Measurements from ENCODE around the gene RANGRF.
A peak's percentile ranks its signal among the peaks of the same experiment; 100 is the strongest.

Gene RANGRF

DNA sequence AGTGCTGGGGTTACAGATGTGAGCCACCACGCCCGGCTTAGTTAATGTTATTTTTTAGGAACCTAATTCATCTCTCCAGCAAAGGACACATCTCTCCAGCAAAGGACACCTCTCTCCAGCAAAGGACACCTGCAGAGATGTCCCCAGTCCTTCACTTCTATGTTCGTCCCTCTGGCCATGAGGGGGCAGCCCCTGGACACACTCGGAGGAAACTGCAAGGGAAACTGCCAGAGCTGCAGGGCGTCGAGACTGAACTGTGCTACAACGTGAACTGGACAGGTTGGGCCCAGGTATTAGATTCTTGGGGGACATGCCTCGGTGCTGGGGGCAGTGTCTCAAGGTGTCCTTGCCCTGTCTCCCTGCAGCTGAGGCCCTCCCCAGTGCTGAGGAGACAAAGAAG, 34.7 kb upstream of the RANGRF start:
- TF ChIP-seq, protein P1, sequence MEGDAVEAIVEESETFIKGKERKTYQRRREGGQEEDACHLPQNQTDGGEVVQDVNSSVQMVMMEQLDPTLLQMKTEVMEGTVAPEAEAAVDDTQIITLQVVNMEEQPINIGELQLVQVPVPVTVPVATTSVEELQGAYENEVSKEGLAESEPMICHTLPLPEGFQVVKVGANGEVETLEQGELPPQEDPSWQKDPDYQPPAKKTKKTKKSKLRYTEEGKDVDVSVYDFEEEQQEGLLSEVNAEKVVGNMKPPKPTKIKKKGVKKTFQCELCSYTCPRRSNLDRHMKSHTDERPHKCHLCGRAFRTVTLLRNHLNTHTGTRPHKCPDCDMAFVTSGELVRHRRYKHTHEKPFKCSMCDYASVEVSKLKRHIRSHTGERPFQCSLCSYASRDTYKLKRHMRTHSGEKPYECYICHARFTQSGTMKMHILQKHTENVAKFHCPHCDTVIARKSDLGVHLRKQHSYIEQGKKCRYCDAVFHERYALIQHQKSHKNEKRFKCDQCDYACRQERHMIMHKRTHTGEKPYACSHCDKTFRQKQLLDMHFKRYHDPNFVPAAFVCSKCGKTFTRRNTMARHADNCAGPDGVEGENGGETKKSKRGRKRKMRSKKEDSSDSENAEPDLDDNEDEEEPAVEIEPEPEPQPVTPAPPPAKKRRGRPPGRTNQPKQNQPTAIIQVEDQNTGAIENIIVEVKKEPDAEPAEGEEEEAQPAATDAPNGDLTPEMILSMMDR (IDR thresholded peaks at IDR 0.05; ENCODE audit: insufficient read depth, low read depth, low read length, missing control alignments): peak; percentile 35
- DNase-seq (ENCODE audit: low read depth): peak; percentile 33
- H3K4me3 ChIP-seq (ENCODE audit: low read length): no peak overlapping the region

DNA sequence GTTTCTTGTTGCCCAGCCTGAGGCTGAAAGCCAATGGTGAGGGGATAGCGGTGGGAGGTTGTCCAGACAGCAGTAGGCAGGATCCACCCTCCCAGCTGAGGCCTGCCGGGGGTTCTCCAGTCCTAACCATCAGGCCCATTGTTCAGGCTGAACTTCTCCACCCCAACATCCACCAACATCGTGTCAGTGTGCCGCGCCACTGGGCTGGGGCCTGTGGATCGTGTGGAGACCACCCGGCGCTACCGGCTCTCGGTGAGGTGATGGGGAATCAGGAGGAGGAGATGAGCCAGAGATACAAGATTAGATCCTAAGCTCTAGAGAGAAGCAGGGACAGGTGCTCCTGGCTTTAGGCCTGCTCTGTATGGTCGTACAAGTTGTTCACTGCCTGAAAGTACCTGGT, 33.6 kb upstream of the RANGRF start:
- TF ChIP-seq, protein P1 (IDR thresholded peaks at IDR 0.05; ENCODE audit: insufficient read depth, low read depth, low read length, missing control alignments): no peak
- DNase-seq (ENCODE audit: low read depth): no peak

DNA sequence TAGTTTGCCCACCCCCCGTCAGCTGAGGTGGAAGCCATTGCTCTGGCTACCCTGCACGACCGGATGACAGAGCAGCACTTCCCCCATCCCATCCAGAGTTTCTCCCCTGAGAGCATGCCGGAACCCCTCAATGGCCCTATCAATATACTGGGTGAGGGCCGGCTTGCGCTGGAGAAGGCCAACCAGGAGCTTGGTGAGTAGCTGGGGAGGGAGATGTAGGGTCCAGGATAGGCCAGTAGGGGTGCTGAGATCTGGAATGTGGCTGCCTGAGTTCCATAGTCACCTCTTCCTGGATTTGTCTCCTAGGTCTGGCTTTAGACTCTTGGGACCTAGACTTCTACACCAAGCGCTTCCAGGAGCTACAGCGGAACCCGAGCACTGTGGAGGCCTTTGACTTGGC, 33.0 kb upstream of the RANGRF start:
- TF ChIP-seq, protein P1 (IDR thresholded peaks at IDR 0.05; ENCODE audit: insufficient read depth, low read depth, low read length, missing control alignments): no peak
- no peak for DNase-seq (ENCODE audit: low read depth)
- no peak overlapping the region for H3K4me3 ChIP-seq (ENCODE audit: low read length)

More for the DNA sequence above, 33.6 kb upstream of the RANGRF start:
- no peak overlapping the region for H3K4me3 ChIP-seq (ENCODE audit: low read length)

DNA sequence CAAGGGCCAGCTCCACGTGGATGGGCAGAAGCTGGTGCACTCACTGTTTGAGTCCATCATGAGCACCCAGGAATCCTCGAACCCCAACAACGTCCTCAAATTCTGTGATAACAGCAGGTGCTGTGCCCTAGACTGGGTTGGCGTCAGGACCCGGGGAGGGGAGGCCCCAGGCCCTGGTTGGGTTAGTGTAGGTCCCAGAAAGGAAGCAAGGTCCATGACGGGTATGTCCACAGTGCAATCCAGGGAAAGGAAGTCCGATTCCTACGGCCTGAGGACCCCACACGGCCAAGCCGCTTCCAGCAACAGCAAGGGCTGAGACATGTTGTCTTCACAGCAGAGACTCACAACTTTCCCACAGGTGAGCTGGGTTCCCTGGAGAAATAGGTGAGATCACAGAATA, 32.2 kb upstream of the RANGRF start:
- TF ChIP-seq, protein P1 (IDR thresholded peaks at IDR 0.05; ENCODE audit: insufficient read depth, low read depth, low read length, missing control alignments): no peak
- H3K4me3 ChIP-seq (ENCODE audit: low read length): no peak overlapping the region
- DNase-seq (ENCODE audit: low read depth): no peak

DNA sequence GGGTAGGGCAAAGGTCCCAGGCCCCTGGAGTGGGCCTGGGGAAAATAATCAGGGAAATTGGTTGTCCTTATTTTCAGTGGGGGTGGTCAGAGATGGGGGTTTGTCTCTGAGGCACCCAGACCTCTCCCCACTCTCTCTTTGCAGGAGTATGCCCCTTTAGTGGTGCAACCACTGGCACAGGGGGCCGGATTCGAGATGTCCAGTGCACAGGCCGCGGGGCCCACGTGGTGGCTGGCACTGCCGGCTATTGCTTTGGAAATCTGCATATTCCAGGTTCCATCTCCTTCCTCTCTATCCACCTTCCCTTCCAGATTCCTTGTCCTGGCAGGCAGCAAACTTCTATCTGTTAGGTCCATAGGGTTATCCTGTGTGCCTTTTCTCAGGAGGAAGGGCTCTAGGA, 31.8 kb upstream of the RANGRF start:
- no peak for DNase-seq (ENCODE audit: low read depth)
- TF ChIP-seq, protein P1 (IDR thresholded peaks at IDR 0.05; ENCODE audit: insufficient read depth, low read depth, low read length, missing control alignments): no peak
- H3K4me3 ChIP-seq (ENCODE audit: low read length): no peak overlapping the region

DNA sequence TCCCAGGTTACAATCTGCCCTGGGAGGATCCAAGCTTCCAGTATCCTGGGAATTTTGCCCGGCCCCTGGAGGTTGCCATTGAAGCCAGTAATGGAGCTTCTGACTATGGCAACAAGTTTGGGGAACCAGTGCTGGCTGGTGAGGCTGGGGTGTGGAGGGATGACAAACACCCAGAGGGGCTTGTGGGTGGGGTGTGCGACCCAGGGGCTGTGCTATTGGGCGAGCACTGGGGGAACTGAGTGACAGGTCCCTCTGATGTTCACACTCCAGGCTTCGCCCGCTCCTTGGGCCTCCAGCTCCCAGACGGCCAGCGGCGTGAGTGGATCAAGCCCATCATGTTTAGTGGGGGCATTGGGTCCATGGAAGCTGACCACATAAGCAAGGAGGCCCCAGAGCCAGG, 30.7 kb upstream of the RANGRF start:
- no peak for DNase-seq (ENCODE audit: low read depth)
- H3K4me3 ChIP-seq (ENCODE audit: low read length): no peak overlapping the region

DNA sequence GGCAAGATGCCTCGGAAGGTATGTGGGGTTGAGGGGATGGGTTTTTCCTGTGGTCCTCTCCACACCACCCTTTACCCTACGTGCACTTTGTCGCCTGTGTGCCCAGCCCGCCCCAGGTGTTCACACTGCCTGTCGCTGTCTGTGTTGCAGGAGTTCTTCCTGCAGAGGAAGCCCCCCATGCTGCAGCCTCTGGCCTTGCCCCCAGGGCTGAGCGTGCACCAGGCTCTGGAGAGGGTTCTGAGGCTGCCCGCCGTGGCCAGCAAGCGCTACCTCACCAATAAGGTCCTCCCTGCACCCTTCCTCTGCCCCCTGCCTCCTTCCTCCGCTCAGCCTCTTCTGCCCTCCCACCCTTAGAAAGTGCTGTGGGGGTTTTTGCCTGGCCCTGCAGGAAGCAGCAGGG, 24.1 kb upstream of the RANGRF start:
- TF ChIP-seq, protein P1 (IDR thresholded peaks at IDR 0.05; ENCODE audit: insufficient read depth, low read depth, low read length, missing control alignments): no peak
- H3K4me3 ChIP-seq (ENCODE audit: low read length): no peak overlapping the region
- no peak for DNase-seq (ENCODE audit: low read depth)

More for the DNA sequence above, 30.7 kb upstream of the RANGRF start:
- TF ChIP-seq, protein P1 (IDR thresholded peaks at IDR 0.05; ENCODE audit: insufficient read depth, low read depth, low read length, missing control alignments): no peak
